Transverse colon (tissue), 4 donors: ENCODE data around the gene SLC16A4. TPM values are rescaled to one million over a fixed set of nuclear protein-coding genes. Genes with fewer than 3 reads are reported as not detected.

Source experiments
- DNase-seq: peaks from one replicate; pipeline ENCODE4 v3.0.0-alpha.2; 2019
- H3K27ac ChIP-seq, 4 donors: fragments of 200-600 bp; sonication (generic); 2 replicates each; pipeline ENCODE4 v1.5.1; 2016 to 2018; ENCODE audit warnings: inconsistent platforms in 4 of 4
- H3K27me3 ChIP-seq: fragments of 200-600 bp; sonication (generic); 2 replicates; pipeline ENCODE4 v1.5.1; 2017; ENCODE audit warnings: inconsistent platforms
- H3K36me3 ChIP-seq, 4 donors: fragments of 200-600 bp; sonication (generic); 2 replicates each; pipeline ENCODE4 v1.5.1; 2017 to 2019; ENCODE audit warnings: inconsistent platforms in 4 of 4
- H3K4me1 ChIP-seq, 4 donors: fragments of 200-600 bp; sonication (generic); 2 replicates each; pipeline ENCODE4 v1.5.1; 2017 to 2020; ENCODE audit warnings: inconsistent platforms in 4 of 4
- H3K4me3 ChIP-seq, 4 donors: fragments of 200-600 bp; sonication (generic); 1 replicate in 1 of 4; 2 replicates in 3 of 4; pipeline versions ENCODE4 v1.5.1 to v1.6.1; 2017 to 2019; ENCODE audit warnings: inconsistent platforms in 4 of 4
- H3K9me3 ChIP-seq, 2 donors: fragments of 200-600 bp; sonication (generic); 2 replicates each; pipeline ENCODE4 v1.5.1; 2017 to 2019; ENCODE audit warnings: inconsistent platforms in 2 of 2
- CTCF ChIP-seq, 5 experiments: fragments of 200-600 bp in 3 of 5; fragments of 450-650 bp in 2 of 5; sonication (generic) in 3 of 5; IDR thresholded peaks; 1 replicate in 2 of 5; 2 replicates in 3 of 5; pipeline ENCODE4 v1.5.1; 2016 to 2017; ENCODE audit warnings: antibody characterized with exemption in 5 of 5, inconsistent platforms in 3 of 5, mild to moderate bottlenecking in 2 of 5, moderate library complexity in 1 of 5
- EP300 ChIP-seq: sonication (generic); formaldehyde crosslinking; IDR thresholded peaks from one replicate; pipeline ENCODE4 v1.6.1; 2017; ENCODE audit warnings: antibody characterized with exemption, low read depth
- POLR2A ChIP-seq: fragments of 450-650 bp; IDR thresholded peaks from one replicate; pipeline ENCODE4 v1.6.1; 2016; ENCODE audit warnings: antibody characterized with exemption, mild to moderate bottlenecking, moderate library complexity
- POLR2AphosphoS5 ChIP-seq, 3 donors: sonication (generic); formaldehyde crosslinking; IDR thresholded peaks; one replicate each; pipeline ENCODE4 v1.6.1; 2016; ENCODE audit warnings: antibody characterized with exemption in 3 of 3
- WGBS, 2 donors: methylation state at CpG; one replicate each; pipeline ENCODE4 v1.1.5; 2018; ENCODE audit warnings: low coverage in 1 of 2; 5-methylcytosine and 5-hydroxymethylcytosine counted together
- in situ Hi-C, 4 donors: fragments of 200-750 bp; cut with MboI; loops; one replicate each; pipeline versions ENCODE4 v1.15.0 to v1.15.1; 2017; ENCODE audit warnings: low sequenced_read_pairs in 3 of 4, low pct_ligation_motif_present in 1 of 4, low pct_unique_long_range_greater_than_20kb in 1 of 4
- intact Hi-C: fragments of 100-400 bp; cut with DNase I; formaldehyde crosslinking; loops from one replicate; pipeline ENCODE4 v1.15.1; 2023; ENCODE audit warnings: low total_unique reads
- total RNA-seq, 4 donors: library from RNA; depleted of rRNA; stranded (reverse); fragments of >200 nt; gene quantifications; one replicate each; pipeline ENCODE4 v1.1.0, GENCODE V29; 2016

The SLC16A4 gene
- total RNA-seq, 4 donors from 2014 or later, result 1.4 to 3.7 (median 3.2) TPM; not detected in 1

- intact Hi-C loops, result no loop called here
- Histone ChIP-seq H3K4me3 (peak overlapping the region in 1 of 4 donors; percentile 96), H3K27me3 (no peaks in the 10 kb centered on the region), H3K4me1 (peaks cover 34 to 76% (median 59%) of the 10 kb centered on the region in 4 donors), H3K27ac (no peak overlapping the region), H3K36me3 (peaks cover 0 to 6% (median 0%) of the 10 kb centered on the region in 4 donors), H3K9me3 (no peaks in the 10 kb centered on the region)
- TF ChIP-seq CTCF (IDR thresholded peaks at IDR 0.05), result no peak
- TF ChIP-seq POLR2A, result no peak
- TF ChIP-seq POLR2AphosphoS5 (IDR thresholded peaks at IDR 0.05), result no peak
- no peak for TF ChIP-seq EP300
- DNase-seq, result no peak
- 86% methylated on average over 10 to 27 of the region's 27 CpGs for WGBS, 2 donors
- in situ Hi-C loops, result loop anchor here in 2 of 4 donors (5.0 to 25.0 kb wide), 3 partner anchors 61 to 304 kb away; partner anchors contain the start of genes LAMTOR5 (in 1 of the 2) and STRIP1 (in 1 of the 2)
Measured at GRCh38 chr1:110341146-110341871, 49.5 kb downstream of the SLC16A4 start.

- Histone ChIP-seq H3K4me1 (peaks cover 34 to 76% (median 62%) of the 10 kb centered on the region in 4 donors), H3K27me3 (no peaks in the 10 kb centered on the region), H3K27ac (peak overlapping the region; percentile 94 to 98 (median 96)), H3K4me3 (peak overlapping the region; percentile 61 to 96 (median 93)), H3K9me3 (no peaks in the 10 kb centered on the region), H3K36me3 (peaks cover 0 to 6% (median 0%) of the 10 kb centered on the region in 4 donors)
- in situ Hi-C loops, result loop anchor here in 2 of 4 donors (5.0 to 25.0 kb wide), 3 partner anchors 62 to 303 kb away; partner anchors contain the start of genes LAMTOR5 (in 1 of the 2) and STRIP1 (in 1 of the 2)
- peak; percentile 29 for DNase-seq
- 7% methylated on average over 9 of the region's 9 CpGs; no CpG with 5 or more reads in 1 of the 2 donors for WGBS, 2 donors
- intact Hi-C loops, result no loop called here
- no peak for TF ChIP-seq POLR2AphosphoS5 (IDR thresholded peaks at IDR 0.05)
- TF ChIP-seq CTCF (IDR thresholded peaks at IDR 0.05), result no peak
- TF ChIP-seq POLR2A, result no peak
- no peak for TF ChIP-seq EP300
Measured at GRCh38 chr1:110340207-110340468, 50.7 kb downstream of the SLC16A4 start.

GRCh38 chr1:110339407-110340206, 51.2 kb downstream of the SLC16A4 start:
- peak; percentile 85 for TF ChIP-seq POLR2A
- TF ChIP-seq POLR2AphosphoS5 (IDR thresholded peaks at IDR 0.05), result peak; percentile 80 to 94 (median 91)
- no peak for TF ChIP-seq EP300
- TF ChIP-seq CTCF (IDR thresholded peaks at IDR 0.05), result peak; percentile 44 to 94 (median 51)
- in situ Hi-C loops (loop anchor here in 2 of 4 donors (5.0 to 25.0 kb wide), 3 partner anchors 63 to 302 kb away; partner anchors contain the start of genes LAMTOR5 (in 1 of the 2) and STRIP1 (in 1 of the 2)), intact Hi-C loops (no loop called here)
- 0% methylated on average over 15 to 73 of the region's 77 CpGs for WGBS, 2 donors
- peak overlapping the region; percentile 61 to 96 (median 93) for H3K4me3 ChIP-seq
- peak; percentile 63 for DNase-seq
- H3K36me3 ChIP-seq, result peaks cover 0 to 6% (median 0%) of the 10 kb centered on the region in 4 donors
- H3K27me3 ChIP-seq, result no peaks in the 10 kb centered on the region
- H3K27ac ChIP-seq, result peak overlapping the region; percentile 94 to 98 (median 96)
- H3K4me1 ChIP-seq, result peaks cover 34 to 76% (median 62%) of the 10 kb centered on the region in 4 donors
- H3K9me3 ChIP-seq, result no peaks in the 10 kb centered on the region
